Posterior vena cava (tissue), 2 donors: ENCODE data around the gene PCDH20. TPM values are rescaled to one million over a fixed set of nuclear protein-coding genes. Genes with fewer than 3 reads are reported as not detected.

Experiments
- DNase-seq: peaks from one replicate; pipeline ENCODE4 v3.0.0-alpha.2; 2020; ENCODE audit warnings: low spot score
- intact Hi-C, 2 donors: fragments of 100-400 bp; cut with DNase I; formaldehyde crosslinking; loops; one replicate each; pipeline versions ENCODE4 v1.14.1 to v1.14.2; 2022 to 2023
- total RNA-seq, 2 donors: library from RNA; stranded (reverse); fragmentation: NEBNext Ultra II Directional; extraction: Animal tissue kit (Norgen Biotek cat#: 25700); gene quantifications; one replicate each; pipeline ENCODE4 v1.2.1, GENCODE V29; 2021
- donor health status: DM: yes; HTN: yes; CAD: no.
- donor health status: DM: yes; HTN: yes; CAD: no.

The PCDH20 gene
- total RNA-seq, 2 donors from 2014 or later = 20.9 to 66.0 TPM

- intact Hi-C loops = no loop called here
Measured at GRCh38 chr13:61362522-61362921, 53.1 kb downstream of the PCDH20 start.

More at GRCh38 chr13:61362522-61362921, 53.1 kb downstream of the PCDH20 start:
- no peak for DNase-seq
